Sigmoid colon (tissue), 4 donors: ENCODE results near the gene CYP26A1.

Source experiments
- EP300 ChIP-seq, 4 donors: sonication (generic); formaldehyde crosslinking; IDR thresholded peaks; one replicate each; pipeline ENCODE4 v1.6.1; 2017; ENCODE audit warnings: antibody characterized with exemption in 4 of 4
- POLR2AphosphoS5 ChIP-seq, 4 donors: sonication (generic); formaldehyde crosslinking; IDR thresholded peaks; one replicate each; pipeline ENCODE4 v1.6.1; 2017; ENCODE audit warnings: antibody characterized with exemption in 4 of 4
- TF ChIP-seq, protein P1 (sequence below), 4 experiments: fragments of 450-650 bp in 3 of 4; fragments of 200-600 bp in 1 of 4; IDR thresholded peaks; one replicate each; pipeline ENCODE4 v1.5.1; 2016 to 2019; ENCODE audit warnings: antibody characterized with exemption in 4 of 4, mild to moderate bottlenecking in 3 of 4, moderate library complexity in 2 of 4

GRCh38 chr10:93086289-93086688 lies 12.6 kb downstream of the CYP26A1 start:
- TF ChIP-seq, protein P1, sequence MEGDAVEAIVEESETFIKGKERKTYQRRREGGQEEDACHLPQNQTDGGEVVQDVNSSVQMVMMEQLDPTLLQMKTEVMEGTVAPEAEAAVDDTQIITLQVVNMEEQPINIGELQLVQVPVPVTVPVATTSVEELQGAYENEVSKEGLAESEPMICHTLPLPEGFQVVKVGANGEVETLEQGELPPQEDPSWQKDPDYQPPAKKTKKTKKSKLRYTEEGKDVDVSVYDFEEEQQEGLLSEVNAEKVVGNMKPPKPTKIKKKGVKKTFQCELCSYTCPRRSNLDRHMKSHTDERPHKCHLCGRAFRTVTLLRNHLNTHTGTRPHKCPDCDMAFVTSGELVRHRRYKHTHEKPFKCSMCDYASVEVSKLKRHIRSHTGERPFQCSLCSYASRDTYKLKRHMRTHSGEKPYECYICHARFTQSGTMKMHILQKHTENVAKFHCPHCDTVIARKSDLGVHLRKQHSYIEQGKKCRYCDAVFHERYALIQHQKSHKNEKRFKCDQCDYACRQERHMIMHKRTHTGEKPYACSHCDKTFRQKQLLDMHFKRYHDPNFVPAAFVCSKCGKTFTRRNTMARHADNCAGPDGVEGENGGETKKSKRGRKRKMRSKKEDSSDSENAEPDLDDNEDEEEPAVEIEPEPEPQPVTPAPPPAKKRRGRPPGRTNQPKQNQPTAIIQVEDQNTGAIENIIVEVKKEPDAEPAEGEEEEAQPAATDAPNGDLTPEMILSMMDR (IDR thresholded peaks at IDR 0.05) = no peak
- TF ChIP-seq POLR2AphosphoS5 (IDR thresholded peaks at IDR 0.05) (no peak), EP300 (IDR thresholded peaks at IDR 0.05) (no peak)
